Kidney epithelial cell (primary cell): ENCODE measurements around the gene SYNGR1. TPM values are rescaled to one million over a fixed set of nuclear protein-coding genes. Genes with fewer than 3 reads are reported as not detected.

Experiments
- DNase-seq: peaks from one replicate; pipeline ENCODE4 v3.0.0-alpha.2; 2010; ENCODE audit warnings: low read depth
- H3K27me3 ChIP-seq: 2 replicates; pipeline ENCODE4 v1.6.0; 2011; ENCODE audit warnings: low read length; ENCODE audit not compliant: control insufficient read depth, insufficient read depth
- H3K36me3 ChIP-seq: 2 replicates; pipeline ENCODE4 v1.5.1; 2011; ENCODE audit warnings: low read length; ENCODE audit not compliant: control insufficient read depth, insufficient read depth
- H3K4me3 ChIP-seq: 2 replicates; pipeline ENCODE4 v1.5.1; 2011; ENCODE audit warnings: low read depth, mild to moderate bottlenecking, control low read depth, low read length
- total RNA-seq: library from RNA; depleted of rRNA; stranded (reverse); fragments of >200 nt; gene quantifications from 2 replicates; pipeline ENCODE4 v1.2.3, GENCODE V29; 2015
- TF ChIP-seq, protein P1 (sequence below): IDR thresholded peaks from 2 replicates; pipeline ENCODE4 v1.5.1; 2011; ENCODE audit warnings: mild to moderate bottlenecking, moderate library complexity, low read length, control low read depth, inconsistent platforms; ENCODE audit not compliant: insufficient read depth, poor library complexity, severe bottlenecking

SYNGR1 gene
- total RNA-seq, 1 donor from 2014 or later = 2.0 TPM

DNA sequence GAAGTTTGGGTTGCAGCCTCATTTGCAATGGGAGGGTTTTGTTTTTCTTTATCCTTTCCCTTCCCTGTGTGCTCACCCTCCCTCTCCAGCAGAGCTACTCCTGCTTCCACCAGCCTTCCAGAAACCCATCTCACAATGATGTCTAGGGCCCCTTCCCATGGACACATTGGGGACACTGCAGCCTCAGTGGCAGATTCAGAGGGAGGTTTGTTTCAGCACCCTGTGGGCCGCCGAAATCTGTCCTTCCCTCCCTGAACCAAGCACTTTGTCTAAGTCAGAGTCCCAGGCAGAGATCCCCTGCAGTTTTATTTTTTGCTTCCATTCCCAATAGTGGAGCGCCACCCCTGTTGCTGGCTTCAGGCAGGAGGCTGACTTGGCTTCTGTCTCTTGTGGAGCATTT lies 8.6 kb upstream of the SYNGR1 start:
- TF ChIP-seq, protein P1, sequence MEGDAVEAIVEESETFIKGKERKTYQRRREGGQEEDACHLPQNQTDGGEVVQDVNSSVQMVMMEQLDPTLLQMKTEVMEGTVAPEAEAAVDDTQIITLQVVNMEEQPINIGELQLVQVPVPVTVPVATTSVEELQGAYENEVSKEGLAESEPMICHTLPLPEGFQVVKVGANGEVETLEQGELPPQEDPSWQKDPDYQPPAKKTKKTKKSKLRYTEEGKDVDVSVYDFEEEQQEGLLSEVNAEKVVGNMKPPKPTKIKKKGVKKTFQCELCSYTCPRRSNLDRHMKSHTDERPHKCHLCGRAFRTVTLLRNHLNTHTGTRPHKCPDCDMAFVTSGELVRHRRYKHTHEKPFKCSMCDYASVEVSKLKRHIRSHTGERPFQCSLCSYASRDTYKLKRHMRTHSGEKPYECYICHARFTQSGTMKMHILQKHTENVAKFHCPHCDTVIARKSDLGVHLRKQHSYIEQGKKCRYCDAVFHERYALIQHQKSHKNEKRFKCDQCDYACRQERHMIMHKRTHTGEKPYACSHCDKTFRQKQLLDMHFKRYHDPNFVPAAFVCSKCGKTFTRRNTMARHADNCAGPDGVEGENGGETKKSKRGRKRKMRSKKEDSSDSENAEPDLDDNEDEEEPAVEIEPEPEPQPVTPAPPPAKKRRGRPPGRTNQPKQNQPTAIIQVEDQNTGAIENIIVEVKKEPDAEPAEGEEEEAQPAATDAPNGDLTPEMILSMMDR = no peak
- Histone ChIP-seq H3K27me3 (peaks cover 6% of the 10 kb centered on the region), H3K4me3 (no peak overlapping the region), H3K36me3 (no peaks in the 10 kb centered on the region)
- DNase-seq = no peak

GRCh38 chr22:39343259-39344045 lies 6.3 kb upstream of the SYNGR1 start:
- Histone ChIP-seq H3K36me3 (no peaks in the 10 kb centered on the region), H3K27me3 (peaks cover 6% of the 10 kb centered on the region), H3K4me3 (no peak overlapping the region)
- no peak for DNase-seq
- TF ChIP-seq, protein P1 = peak; percentile 83

GRCh38 chr22:39344046-39344390 lies 5.8 kb upstream of the SYNGR1 start:
- no peak for DNase-seq
- Histone ChIP-seq H3K27me3 (peaks cover 6% of the 10 kb centered on the region), H3K4me3 (no peak overlapping the region), H3K36me3 (no peaks in the 10 kb centered on the region)
- TF ChIP-seq, protein P1 = no peak

GRCh38 chr22:39345231-39345630 lies 4.6 kb upstream of the SYNGR1 start:
- TF ChIP-seq, protein P1 = no peak
- peaks cover 6% of the 10 kb centered on the region for H3K27me3 ChIP-seq
- no peak overlapping the region for H3K4me3 ChIP-seq
- H3K36me3 ChIP-seq = no peaks in the 10 kb centered on the region
- DNase-seq = no peak

DNA sequence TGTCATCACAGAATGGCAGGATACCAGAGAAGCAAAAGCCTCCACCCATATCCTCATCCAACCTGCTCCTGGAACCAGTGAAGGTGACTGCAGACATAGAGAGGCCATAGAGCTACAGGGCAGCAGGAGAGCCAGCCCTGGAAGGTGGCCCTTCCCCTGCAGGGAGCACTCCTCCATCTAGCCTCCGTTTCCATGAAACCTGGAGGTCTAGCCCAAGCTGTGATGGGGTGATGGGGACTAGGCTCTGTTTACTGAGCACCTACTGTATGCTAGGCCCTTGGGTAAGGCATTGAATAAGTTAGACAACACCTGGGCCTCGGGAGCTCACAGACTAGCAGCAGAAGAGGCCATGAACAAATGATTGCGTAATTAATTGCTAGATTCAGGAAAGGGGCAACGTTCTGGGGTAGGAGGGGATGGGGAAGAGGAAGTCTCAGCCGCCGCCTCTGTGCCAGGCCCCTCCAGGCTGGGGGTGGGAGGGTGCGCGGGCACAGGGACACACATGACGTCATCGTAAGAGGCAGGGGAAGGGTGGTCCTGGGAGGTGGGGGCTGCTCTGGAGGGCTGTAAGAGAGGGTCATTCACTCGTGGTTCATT lies 784 bp upstream of the SYNGR1 start:
- Histone ChIP-seq H3K36me3 (no peaks in the 10 kb centered on the region), H3K4me3 (peak overlapping the region; percentile 44)
- TF ChIP-seq, protein P1 = no peak

More for the DNA sequence above, 784 bp upstream of the SYNGR1 start:
- peaks cover 4% of the 10 kb centered on the region for H3K27me3 ChIP-seq
- DNase-seq = no peak
